GM18873 (cell line): ENCODE data around the gene NBEA.
A peak's percentile ranks its signal among the peaks of the same experiment; 100 is the strongest.
"Not testable (repeated sequence)": the region's sequence is repeated elsewhere in the genome, so short reads cannot be mapped to it uniquely, and the experiment has no call there.

Experiments used
- ATAC-seq: cut with Tn5 transposase; IDR thresholded peaks from one replicate; pipeline ENCODE4 v1.9.1; 2021; ENCODE audit warnings: mild to moderate bottlenecking, moderate library complexity, moderate number of reproducible peaks; ENCODE audit not compliant: unreplicated experiment, low FRiP score

NBEA gene

GRCh38 chr13:35603593-35604285, 661.7 kb downstream of the NBEA start:
- ATAC-seq = no peak

- no peak for ATAC-seq
Observed at GRCh38 chr13:35614666-35615065, 672.6 kb downstream of the NBEA start.

DNA sequence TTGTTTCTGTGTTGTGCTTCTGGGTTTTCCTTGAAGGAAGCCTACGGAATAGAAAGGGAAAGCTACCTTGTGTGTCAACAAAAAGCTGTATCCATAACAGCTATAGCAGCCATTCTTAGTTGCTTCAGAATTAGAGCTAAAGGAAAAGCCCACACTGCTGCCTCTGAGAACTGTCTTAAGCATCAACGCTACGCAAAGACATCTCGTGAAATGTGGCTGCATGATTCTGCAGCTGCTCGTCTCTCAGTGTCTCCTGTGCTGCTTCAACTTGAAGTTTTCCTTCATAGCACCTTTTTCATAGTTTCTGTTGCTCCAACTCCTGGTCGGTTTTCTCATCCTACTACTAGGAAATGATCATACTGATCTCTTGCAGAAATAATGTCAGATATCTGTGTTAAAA, 675.4 kb downstream of the NBEA start:
- ATAC-seq = no peak

- no peak for ATAC-seq
Observed at GRCh38 chr13:35618565-35619083, 676.6 kb downstream of the NBEA start.

DNA sequence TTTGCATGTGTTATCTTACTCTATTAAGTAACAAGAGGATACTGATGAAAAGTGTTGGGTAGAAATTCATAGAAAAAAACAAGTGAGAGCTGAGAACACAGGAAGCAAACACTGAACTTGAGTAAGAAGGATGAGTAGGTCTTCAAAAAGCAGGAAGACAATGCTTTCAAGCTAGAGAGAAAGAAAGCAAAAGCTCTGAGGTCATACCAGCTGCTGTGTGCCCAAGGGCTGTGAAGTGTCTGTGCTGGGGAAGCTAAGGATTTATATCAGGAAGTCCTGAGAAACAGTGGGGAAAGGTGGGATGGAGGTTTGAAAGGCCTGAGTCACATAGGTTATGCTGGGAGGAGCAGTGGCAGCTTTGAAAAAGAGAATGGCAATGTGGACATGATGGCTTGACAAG, 679.9 kb downstream of the NBEA start:
- no peak for ATAC-seq

DNA sequence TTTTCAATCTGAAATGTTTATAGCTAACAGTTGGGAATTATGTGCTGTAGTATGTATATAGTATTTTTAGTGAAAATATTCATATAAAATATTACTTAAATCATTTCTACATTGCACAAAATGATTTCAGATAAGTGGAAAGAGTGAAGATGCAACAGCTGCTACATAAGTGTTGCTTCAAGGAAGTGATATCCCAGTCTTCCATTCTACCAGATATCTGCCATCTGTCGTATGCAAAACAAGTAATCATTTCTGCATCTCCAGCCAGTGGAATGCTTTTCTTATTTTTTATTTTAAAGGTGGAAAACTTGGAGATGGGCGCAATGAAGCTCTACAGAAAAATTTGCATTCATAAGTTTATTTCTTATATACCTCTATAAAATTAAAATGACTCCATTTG, 687.0 kb downstream of the NBEA start:
- no peak for ATAC-seq

GRCh38 chr13:35630551-35631275, 688.6 kb downstream of the NBEA start:
- peak; percentile 64 for ATAC-seq

DNA sequence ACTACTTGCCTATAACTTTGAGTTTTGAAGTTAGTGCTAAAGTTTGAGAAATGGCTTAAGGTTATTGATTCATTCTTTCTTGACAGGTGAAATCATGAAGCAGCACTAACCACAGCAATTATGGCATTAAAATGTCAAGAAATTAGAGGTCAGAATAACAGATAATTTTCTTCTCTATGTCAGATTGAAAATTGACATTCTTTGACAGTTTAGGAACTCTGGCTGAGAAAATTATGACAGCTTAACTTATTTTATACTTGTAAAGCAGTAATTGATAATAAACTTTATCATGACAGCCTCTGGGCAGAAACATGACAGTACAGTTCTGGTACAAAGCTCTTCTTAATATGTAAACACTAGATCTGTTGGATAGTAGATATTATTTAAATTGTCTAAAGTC, 689.6 kb downstream of the NBEA start:
- ATAC-seq = no peak

DNA sequence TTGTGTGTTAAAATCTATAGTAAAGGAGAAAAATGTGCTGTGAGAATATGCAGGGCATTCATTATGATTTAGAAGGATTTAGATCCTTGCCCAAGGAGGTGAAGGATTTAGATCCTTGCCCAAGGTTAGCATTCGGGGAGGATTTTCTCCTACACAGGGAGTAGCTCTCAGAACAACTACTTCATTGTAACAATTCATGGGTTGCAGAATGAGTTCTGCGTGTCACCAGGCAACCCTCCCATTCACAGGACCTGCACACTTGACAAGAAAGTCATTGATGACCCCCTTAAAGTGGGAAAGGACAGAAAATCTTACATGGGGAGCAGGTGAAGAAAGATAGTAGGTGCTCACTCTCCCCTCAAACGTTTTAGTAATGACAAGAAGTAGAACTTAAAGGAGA, 701.6 kb downstream of the NBEA start:
- ATAC-seq = no peak

- ATAC-seq = no peak
Observed at GRCh38 chr13:35646056-35646774, 704.1 kb downstream of the NBEA start.

DNA sequence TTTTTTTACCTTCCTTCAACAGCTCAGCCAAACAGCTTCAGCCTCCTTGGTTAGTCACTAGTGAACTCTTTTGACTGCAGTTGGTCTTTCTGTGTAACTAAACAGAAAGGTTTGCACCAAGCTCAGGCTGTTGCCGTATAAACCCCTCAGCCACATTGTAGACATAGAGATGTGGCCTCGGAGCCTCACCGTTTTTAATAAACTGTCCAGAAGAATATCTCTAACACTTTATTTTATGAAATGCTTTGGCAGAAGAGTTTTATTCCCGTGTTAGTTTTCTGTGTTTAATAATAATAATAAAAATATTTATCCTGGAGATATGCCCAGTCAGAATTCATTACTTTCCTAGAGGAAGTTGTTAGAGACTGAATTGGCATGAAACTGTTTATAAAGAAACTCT, 706.1 kb downstream of the NBEA start:
- ATAC-seq = no peak

GRCh38 chr13:35649162-35649561, 707.1 kb downstream of the NBEA start:
- ATAC-seq = no peak

- ATAC-seq = no peak
Observed at GRCh38 chr13:35659796-35660195, 717.7 kb downstream of the NBEA start.

DNA sequence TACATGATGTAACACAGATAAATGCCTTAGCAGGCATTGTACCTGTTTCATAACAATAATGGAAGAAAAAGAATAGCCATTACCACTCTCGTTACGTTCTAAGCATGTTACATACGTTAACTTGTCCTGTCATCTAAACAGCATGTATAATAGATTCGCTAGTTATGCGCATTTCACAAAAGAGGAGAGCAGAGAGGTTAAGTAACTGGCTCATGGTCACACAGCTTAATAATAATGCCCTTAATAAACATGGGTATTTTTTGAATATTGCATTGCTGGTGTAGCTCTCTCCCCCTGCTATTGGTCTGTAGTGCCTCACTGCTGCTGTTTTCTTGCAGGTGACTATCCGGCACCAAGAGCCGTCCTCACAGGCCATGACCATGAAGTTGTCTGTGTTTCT, 722.7 kb downstream of the NBEA start:
- no peak for ATAC-seq

DNA sequence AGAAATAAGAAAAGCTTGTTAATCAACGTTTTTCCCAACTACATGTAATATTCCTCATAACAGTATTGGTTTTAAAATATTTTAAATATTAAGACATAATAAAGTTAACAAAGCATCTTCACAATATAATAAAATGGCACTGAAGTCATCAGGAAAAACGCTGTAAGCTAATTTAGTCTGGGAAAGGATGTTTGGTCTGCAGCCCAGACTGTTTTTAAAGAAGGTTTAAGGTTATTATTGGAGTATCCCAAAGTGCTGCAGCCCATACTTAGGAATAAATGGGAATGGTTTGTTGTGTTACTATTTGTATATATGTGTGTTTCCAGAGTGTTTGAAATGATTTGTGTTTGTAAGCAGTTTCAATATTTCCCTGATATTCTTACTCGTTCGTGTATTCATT, 727.3 kb downstream of the NBEA start:
- ATAC-seq = no peak

DNA sequence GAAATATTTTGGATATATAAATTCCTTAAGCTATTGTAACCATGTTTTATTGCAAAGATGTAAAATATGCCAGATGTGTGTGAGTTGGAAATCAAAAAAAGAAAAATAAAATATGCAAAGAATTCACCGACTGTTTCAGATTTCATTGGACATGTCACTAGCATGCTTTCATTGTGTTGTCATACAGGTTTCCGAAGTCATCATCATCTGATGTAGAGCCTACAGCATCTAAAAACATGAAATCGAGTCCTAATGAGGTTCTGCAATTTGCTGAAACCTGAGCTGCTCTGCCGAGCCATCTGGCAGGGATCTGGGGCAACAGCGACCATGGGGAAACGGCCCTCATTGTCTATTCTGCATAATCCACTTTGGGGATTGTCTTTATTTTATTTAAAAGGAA, 730.5 kb downstream of the NBEA start:
- ATAC-seq = no peak

DNA sequence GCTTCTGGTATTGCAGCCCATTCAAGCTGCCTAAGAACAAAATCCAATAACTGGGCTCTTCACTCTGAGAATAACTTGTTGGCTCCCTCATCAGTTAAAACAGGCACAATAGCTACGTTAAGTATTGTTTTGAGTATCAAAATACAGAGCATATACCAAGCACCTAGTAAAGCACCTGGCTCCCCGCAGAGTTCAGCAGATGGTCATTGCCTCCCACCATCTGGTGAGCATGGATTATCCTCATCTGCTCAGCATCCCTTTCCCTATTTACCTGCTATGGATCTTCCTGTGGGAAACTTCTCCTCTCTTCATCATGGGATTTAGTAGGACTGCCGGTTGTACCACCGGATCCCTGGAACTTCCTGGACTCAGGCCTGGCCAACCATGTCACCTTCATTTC, 733.6 kb downstream of the NBEA start:
- no peak for ATAC-seq

DNA sequence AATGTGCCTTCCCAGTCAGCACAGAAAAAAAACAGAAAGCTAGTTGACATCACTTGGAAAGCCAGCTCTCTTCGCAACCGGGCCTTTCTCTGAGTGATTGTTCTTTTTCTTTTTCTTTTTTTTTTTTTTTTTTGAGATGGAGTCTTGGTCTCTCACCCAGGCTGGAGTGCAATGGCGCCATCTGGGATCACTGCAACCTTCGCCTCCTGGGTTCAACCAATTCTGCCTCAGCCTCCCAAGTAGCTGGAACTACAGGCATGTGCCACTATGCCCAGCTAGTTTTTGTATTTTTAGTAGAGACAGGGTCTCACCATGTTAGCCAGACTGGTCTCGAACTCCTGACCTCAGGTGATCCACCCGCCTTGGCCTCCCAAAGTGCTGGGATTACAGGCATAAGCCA, 735.8 kb downstream of the NBEA start:
- not testable (repeated sequence) for ATAC-seq

- no peak for ATAC-seq
Observed at GRCh38 chr13:35681685-35682084, 739.6 kb downstream of the NBEA start.

- ATAC-seq = no peak
Observed at GRCh38 chr13:35684432-35684831, 742.4 kb downstream of the NBEA start.

- ATAC-seq = no peak
Observed at GRCh38 chr13:35687336-35687735, 745.3 kb downstream of the NBEA start.
